Measurements from ENCODE around the gene TCF12. TPM values are rescaled to one million over a fixed set of nuclear protein-coding genes. Genes with fewer than 3 reads are reported as not detected.

Gene TCF12
- total RNA-seq, 4 donors from 2014 or later = 93.9 to 165 (median 111) TPM

GRCh38 chr15:56982987-56983386, 64.5 kb downstream of the TCF12 start:
- DNase-seq (ENCODE audit: low spot score) = no peak
- TF ChIP-seq, protein P1, sequence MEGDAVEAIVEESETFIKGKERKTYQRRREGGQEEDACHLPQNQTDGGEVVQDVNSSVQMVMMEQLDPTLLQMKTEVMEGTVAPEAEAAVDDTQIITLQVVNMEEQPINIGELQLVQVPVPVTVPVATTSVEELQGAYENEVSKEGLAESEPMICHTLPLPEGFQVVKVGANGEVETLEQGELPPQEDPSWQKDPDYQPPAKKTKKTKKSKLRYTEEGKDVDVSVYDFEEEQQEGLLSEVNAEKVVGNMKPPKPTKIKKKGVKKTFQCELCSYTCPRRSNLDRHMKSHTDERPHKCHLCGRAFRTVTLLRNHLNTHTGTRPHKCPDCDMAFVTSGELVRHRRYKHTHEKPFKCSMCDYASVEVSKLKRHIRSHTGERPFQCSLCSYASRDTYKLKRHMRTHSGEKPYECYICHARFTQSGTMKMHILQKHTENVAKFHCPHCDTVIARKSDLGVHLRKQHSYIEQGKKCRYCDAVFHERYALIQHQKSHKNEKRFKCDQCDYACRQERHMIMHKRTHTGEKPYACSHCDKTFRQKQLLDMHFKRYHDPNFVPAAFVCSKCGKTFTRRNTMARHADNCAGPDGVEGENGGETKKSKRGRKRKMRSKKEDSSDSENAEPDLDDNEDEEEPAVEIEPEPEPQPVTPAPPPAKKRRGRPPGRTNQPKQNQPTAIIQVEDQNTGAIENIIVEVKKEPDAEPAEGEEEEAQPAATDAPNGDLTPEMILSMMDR (IDR thresholded peaks at IDR 0.05) = no peak
- ATAC-seq (ENCODE audit: low FRiP score) = no peak

- ATAC-seq (ENCODE audit: low FRiP score) (no peak), DNase-seq (ENCODE audit: low spot score) (no peak)
- TF ChIP-seq, protein P1 (IDR thresholded peaks at IDR 0.05) = no peak
Observed at GRCh38 chr15:56984681-56985481, 66.4 kb downstream of the TCF12 start.

GRCh38 chr15:56985856-56986255, 67.4 kb downstream of the TCF12 start:
- TF ChIP-seq, protein P1 (IDR thresholded peaks at IDR 0.05) = no peak
- no peak for ATAC-seq (ENCODE audit: low FRiP score)
- DNase-seq (ENCODE audit: low spot score) = no peak

GRCh38 chr15:56987286-56987685, 68.8 kb downstream of the TCF12 start:
- TF ChIP-seq, protein P1 (IDR thresholded peaks at IDR 0.05) = no peak
- no peak for ATAC-seq (ENCODE audit: low FRiP score)

DNA sequence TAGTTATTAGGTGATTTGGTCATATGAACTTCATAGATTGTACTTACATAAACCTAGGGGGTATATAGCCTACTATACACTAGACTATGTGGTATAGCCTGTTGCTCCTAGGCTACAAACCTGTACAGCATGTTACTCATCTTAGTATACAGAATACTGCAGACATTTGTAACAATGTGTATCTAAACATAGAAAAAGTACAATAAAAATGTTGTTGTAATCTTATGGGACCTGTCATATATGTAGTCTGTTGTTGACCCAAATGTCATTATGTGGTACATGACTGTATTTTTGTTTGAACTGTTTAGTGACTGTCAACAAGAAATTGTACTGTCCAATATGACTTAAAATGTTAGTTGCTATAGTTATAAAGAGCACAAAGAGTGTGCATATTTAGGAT, 69.8 kb downstream of the TCF12 start:
- TF ChIP-seq, protein P1 (IDR thresholded peaks at IDR 0.05) = no peak
- ATAC-seq (ENCODE audit: low FRiP score) = no peak
- DNase-seq (ENCODE audit: low spot score) = no peak

More at GRCh38 chr15:56987286-56987685, 68.8 kb downstream of the TCF12 start:
- no peak for DNase-seq (ENCODE audit: low spot score)

DNA sequence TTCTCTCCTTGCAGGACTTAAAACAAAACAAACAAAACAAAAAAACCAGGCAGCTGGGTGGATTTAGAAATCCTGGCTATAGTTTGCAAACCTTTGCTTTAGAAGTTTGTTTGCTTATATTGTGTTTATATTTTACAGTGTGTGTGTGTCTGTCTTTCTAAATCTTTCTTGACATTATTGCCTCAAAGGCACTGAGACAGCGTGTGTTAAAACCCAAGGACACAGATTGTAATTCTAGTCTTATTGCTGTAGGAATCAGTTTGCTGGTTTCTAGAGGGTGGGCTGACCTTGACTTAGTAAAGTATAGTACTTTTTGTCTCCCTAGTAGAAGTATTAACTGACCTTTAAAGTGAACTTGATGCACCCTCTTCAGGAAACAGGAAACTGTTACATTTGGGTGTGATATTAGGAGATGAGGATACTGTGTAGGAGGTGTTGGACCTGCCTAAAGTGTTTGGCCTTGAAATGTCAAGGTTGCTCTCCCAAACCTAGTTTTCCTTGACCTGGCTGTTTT, 71.0 kb downstream of the TCF12 start:
- TF ChIP-seq, protein P1 (IDR thresholded peaks at IDR 0.05) = no peak
- DNase-seq (ENCODE audit: low spot score) (no peak), ATAC-seq (ENCODE audit: low FRiP score) (no peak)

GRCh38 chr15:56991017-56991416, 72.6 kb downstream of the TCF12 start:
- DNase-seq (ENCODE audit: low spot score) (no peak), ATAC-seq (ENCODE audit: low FRiP score) (no peak)
- TF ChIP-seq, protein P1 (IDR thresholded peaks at IDR 0.05) = no peak
